A204.1 (cell line): ENCODE results near the gene SLC9A2.

Source experiments
- FAIRE-seq: peaks from 2 replicates; lab custom pipeline; 2012; peaks lifted over from hg19 to GRCh38; lab: Jason Lieb, UNC

Gene SLC9A2

DNA sequence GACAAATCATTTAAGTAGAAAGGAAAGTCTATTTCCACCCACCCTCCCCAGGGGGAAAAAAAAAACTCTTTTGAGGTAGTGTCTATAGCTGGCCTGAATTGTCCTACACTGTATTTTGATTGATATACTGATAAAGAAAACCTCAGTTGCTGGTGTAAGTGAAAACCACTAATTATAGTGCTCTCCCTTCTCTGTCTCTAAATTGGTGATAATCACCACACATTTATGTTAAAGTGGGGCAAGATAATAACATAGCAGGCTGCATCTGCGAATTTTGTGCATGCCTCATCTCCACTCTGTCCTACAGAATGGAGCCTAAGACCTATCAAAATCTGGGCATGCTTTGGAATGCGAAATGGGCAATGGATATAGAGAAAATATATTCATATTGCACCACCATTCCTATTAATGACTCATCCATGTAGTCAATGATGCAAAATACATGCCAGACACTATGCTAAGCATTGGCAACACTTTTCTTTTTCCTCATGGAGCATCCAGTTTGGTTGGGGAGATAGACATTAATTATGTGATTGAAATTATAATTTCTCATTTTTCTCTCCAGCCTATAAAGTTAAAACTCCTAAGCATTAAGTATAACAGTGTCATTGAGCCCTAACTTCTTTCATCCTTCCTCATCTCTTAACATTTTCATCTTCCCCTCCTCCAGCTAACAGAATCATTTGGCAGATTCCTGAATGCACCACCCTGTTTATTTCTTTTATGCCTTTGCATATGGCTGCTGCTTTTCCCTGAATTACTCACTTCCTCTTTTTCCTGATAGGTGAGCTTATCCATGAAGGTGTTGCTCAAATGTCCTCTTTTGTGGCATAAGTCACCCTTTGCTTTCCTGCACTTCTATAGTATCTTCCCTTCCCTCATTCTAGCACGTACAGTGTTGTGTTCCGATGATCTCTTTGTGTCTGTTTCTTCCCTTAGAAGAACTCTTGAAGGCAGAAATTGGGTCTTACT is 58.2 kb downstream of the SLC9A2 start:
- FAIRE-seq = no peak

DNA sequence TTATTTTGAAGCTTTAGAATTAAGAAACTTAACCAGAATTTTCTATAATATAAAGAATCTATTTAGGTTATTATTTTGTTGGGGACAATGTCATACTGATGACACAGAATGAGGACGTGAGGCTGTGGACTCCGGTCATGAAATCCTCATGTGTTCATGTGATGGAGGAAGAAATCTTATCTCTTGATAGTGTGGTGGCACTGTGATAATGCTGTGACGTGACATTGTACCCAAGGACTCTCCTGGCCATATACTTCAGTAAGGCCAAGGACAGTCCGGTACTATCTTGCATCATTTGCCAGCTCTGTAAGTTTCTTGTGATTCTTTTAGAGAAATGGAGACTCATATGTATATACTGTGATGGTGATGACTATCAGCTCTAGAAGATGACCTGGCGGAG is 59.1 kb downstream of the SLC9A2 start:
- FAIRE-seq = no peak

DNA sequence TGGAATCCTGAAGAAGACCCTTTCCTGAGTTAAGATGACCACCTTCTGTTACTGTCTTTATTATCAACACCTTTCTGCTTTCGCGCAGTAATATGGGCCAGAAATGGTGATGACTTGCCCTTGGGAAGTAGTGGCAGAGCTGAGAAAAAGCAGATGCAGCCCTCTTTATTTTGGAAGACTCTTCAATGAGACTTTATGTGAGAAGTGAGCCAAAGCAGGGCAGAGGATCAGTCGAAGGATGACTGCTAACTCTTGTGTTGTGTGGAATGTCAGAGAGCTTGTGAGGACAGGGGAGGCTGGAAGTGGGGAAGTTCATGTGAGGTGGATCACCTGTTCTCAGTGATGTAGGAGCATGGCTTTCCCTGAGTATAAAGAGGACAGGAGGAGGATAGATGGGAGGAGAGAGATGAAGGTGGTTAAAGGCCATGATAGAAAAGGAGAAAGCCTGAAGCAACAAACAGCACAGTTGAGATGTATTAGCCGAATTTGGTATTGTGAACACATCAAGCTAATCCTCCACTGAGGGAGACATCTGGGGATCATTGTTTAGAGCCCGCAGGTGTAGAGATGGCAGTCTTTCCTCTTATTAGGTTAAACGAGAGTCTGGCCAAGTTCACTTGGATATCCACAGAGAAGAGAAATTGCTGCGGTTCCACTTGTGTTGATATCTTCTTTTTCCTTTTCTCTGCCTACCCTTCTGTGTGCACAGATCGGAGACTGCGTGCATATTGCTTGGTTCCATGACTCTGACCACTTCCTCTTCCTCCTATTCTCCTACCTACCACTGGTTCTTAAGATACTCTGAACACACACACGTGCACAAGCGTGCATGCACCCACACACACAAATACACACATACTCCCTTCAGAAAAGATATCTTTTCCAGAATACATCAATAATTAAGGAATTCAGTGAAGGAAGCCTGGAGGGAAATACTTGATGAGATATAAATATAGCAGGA is 67.4 kb downstream of the SLC9A2 start:
- no peak for FAIRE-seq

DNA sequence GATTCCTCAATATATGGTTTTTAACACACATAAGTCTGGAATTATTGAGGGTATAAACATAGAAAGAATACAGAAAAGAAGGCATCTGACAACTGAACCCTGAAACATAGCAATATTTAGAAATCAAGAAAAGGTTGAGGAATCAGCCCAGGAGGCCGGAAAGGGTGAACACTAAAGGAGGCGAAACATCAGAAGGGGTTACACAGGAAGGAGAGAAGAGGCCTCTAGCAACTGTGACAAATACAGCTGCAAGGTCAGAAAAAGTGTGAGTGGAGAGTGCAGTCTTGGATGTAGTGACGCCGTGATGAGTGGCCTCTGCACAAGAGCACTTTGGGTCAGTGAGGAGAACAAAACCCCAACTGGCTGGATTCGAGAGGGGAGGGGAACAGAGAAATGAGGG is 70.7 kb downstream of the SLC9A2 start:
- no peak for FAIRE-seq

DNA sequence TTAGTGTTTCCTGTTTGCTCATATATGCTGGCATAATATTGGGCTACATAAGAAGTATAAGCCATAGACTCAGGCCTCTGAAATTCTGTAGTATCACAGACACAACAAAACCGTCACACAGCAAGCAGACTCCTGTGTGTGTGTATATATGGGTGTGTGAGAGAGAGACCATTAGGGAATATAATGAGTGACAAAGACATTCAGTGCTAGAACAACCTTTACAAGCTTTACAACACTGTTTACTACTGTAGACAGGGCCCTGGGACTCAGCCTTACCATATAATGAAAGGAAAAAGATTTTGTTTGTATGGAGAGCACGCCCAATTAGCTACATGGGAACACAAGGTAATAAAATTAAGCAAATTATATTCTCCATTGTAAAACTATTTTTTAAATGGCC is 77.1 kb downstream of the SLC9A2 start:
- no peak for FAIRE-seq

DNA sequence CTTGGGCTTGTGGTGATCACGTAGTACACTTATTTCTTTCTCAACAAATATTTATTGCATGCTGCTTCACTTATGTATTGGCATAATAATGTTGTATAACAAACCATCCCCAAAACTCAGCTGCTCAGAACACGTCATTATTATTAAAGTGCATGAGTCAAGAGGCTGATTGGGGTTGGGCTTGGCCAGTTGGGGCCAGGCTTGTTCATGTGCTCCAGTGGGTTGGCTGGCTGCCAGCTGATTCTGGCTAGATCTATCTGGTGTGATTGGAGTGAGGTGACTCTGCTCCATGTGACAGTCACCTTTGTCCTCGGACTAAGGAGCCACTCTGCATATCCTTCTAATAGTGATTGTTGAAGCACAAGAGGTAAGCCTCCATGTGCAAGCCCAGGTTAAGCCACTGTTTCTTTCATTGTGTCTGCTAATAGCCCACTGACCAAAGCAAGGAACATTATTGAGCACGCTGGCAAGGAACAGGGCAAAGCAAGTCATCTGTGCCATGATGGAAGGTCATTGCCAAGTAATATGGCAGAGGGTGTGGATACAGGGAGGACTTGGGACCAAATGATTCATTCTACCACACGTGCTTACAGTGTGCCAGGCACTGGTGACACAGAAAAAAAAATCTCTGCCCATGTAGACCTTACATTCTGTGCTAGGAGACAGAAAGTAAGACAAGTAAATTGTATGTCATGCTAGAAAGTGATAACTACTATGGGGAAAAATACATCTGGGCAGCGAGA is 79.2 kb downstream of the SLC9A2 start:
- no peak for FAIRE-seq

DNA sequence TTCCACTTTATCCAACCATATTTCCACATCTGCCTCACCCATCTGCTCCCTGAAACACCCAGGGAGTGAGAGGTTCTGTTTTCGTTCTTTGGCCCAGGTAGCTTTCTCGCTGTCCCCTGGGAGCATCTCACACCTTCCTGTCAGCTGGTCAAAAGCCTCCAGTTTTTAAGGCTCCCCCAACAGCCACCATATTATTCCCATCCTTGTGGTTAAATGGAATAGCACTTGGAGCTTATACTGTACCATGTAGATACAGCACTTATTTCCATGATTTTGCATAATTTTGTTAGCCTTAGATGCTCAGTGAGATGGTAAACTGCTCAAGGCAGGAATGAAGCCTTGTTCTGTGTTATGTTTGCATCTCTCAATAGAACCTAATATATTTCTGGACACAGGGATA is 84.0 kb downstream of the SLC9A2 start:
- FAIRE-seq = no peak

DNA sequence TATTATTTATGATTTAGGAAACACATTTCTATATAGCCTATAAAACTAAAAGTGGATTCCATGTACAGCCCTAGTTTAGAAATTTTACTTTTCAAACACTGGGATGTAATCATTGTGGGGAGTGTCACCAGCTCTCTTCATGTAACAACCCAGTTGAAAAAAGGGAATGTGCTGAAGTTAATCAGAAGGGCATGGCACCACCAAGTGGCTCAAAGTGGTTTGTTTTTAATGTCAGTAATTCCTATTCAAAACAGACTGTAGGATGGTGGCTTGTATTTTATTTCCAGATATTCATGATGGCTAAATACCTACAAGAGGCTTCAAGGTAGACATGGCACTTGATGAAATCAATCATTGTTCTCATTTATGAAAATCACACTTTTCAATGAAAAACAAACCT is 84.4 kb downstream of the SLC9A2 start:
- FAIRE-seq = no peak

DNA sequence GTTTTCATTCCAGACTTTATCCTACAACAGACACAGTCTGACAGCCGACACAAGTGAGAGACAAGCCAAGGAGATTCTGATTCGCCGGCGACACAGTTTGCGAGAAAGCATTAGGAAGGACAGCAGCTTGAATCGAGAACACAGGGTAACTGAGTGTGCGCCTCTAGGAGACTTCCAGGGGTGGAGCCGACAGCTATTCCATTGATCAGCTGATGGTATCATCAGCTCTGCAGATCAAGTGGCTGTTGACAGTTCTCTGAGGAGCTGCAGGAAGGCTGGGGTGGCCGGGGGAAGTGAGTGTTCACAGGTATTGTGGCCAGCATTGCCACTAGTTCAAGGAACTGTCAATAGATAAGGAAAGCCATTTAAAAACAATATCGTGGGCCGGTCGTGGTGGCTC is 85.2 kb downstream of the SLC9A2 start:
- FAIRE-seq = no peak

DNA sequence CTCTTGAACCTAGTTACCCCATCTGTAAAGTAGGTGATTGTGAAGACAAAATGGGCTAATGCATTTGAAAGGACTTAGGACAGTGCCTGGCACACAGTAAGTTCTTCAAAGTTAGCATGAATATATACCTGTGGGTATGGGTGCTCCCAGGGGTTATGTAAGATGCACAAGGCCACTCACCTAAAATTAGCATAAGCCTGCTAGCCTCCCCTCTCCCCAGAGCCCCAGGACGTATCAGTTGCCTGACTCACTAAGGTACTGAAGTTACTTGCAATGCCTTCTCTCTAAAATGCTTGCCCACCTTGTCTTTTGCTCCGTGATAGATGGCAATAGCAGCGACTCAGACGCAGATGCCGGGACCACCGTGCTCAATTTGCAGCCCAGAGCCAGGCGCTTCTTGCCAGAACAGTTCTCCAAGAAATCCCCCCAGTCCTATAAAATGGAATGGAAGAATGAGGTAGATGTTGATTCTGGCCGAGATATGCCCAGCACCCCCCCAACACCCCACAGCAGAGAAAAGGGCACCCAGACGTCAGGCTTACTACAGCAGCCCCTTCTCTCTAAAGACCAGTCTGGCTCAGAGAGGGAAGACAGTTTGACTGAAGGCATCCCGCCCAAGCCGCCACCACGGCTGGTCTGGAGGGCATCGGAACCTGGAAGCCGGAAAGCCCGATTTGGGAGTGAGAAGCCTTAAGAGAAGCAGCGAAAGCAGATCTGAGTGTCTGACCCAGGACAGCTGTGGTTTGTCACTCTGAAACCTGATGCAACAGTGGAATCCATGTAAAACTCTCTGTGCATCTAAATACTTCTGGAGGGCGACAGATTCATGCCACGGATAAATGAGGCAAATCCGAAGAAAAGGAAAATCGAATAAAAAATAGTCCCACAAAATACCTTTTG is 88.7 kb downstream of the SLC9A2 start:
- no peak for FAIRE-seq

DNA sequence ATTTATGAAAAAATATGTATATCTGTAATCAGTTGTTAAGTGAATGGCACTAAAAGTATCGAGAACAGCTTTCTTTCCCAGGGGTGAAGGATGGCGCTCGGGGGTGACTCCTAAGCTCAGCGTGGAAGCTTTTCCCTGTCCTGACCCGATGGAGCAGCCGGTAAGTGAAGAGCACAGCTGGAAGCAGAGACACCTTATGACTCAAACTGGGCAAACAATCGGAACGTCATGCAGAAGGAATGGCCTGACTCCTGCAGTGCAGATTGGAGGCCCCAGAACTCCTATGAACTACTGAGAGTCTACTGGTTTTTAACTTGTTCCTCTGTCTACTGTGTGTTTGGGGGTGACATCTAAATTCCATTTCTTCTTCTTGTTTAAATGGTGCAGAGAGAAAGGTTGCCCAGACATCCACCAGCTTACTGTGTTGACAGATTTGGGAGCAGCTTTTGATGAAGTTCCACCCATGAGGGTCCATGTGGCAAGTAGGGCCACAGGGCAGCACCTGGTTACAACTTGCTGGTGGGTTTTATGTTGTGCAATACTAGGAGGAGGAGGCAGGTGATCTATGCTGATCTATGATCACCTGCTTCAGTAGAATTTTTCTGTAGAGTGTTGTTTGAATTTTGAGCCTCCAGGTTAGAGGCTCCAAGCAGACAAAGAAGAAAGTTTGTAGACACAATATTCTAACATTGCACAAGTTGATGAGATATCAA is 89.7 kb downstream of the SLC9A2 start:
- no peak for FAIRE-seq

DNA sequence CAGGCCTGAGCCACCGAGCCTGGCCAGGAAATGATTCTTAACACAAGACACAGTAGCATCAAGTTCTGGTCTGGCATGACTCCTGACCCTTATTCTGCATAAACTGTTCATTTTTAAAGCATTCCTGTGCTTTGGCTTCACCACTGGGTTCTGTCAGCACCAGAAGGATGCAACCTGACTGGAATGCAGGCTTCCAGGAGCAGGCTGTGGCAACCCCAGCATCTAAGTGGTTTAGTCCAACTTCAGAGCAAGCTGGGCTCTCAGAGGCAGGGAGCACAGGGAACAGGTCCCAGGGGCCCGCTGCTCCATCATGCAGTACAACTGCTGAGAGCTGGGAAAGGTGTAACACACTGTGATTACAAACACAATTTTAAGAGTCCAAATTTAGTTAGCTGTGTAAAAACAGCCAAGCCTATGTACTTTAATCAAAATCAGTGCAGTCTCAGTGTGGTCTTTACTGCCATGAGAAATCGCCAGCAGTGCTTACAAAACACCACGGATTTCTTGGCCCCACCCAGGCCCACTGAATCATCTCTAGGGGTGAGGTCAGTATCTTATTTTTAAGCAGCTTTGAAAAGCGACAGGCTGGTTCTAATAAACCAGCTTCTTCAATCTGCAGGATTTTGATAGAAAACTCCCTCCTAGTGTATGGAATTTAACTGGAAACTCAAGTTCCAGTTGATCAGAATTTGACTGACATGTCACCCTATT is 98.1 kb downstream of the SLC9A2 start:
- FAIRE-seq = no peak

DNA sequence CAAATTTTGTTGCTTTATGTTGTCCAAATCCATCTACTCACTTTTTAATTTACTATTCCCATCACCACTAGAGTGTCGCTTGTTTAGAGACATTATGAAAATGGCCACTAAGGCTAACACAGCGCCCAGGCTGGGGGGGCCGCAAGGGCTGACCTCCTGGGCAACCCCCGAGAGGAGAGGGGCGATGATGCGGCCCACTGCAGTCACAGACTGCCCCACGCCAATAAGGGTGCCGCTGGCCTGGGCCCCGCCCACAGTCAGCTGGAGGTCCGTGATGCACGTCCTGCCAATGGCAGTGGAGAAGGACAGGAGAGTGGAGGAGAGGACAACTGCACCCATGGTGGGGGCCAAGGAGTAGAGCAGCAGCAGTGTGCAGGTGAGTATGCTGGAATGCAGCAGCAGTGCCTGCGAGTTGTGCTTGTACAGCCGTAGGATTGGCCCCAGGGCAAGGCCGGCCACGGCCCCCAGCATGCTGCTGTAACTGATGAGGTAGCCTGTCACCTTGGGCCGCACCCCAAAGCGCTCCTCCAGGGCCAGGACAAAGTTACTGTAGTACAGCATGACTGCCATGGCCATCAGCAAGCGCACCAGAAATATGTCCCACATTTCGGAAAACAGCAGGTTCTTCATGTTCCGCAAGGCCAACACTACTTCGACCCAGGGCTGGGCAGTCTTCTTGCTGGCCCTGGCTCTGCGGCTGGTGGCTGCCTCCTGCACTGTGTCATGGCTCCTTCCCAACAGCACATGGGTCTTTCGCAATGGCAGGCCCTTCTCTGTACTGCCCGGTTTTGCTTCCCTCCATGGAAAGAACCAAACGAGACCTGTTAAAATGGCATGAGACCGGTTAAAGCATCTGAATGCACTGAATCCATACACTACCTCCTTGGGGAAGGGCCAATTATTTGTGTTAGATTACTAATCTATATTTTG is 99.3 kb downstream of the SLC9A2 start:
- no peak for FAIRE-seq

DNA sequence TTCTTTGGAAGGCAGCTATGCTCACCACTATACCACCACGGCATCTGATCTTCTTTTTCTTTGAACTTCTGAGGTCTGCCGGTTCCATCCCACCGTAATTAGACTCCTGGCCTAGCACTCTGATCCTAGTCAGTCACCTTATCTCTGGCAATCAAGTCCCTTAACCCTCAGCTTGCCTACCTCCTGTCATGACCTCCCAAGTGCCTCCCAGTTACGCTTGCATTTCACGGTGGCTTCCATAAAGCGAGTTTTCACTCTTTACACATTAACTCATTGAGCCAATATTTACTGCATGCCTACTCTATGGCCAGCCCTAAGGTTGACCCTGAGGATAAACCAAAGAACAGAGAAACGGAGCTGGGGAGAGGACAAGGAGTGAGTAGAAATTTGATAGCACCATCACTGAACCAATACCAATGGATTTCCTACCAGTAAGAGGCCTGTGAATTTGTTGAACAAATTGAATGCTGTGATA is 104.7 kb downstream of the SLC9A2 start:
- no peak for FAIRE-seq

DNA sequence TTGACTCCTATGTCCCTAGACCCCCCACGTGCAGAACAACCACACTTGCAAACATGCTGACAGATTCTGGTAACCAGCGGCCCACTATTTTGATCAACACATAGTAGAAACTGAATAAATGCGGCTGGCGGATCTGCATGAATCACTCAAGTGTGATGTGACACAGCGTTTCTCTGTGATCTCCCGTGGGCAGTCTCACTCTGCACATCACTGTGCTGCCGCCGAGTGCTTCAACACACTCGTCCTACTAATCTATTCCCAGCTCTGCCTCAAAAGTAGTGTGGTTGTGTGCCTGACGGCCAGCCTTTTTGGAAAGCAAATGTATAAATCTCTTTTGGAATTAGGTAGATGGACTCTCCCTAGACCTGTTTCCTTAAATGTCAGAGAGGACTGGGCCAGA is 105.2 kb downstream of the SLC9A2 start:
- no peak for FAIRE-seq

DNA sequence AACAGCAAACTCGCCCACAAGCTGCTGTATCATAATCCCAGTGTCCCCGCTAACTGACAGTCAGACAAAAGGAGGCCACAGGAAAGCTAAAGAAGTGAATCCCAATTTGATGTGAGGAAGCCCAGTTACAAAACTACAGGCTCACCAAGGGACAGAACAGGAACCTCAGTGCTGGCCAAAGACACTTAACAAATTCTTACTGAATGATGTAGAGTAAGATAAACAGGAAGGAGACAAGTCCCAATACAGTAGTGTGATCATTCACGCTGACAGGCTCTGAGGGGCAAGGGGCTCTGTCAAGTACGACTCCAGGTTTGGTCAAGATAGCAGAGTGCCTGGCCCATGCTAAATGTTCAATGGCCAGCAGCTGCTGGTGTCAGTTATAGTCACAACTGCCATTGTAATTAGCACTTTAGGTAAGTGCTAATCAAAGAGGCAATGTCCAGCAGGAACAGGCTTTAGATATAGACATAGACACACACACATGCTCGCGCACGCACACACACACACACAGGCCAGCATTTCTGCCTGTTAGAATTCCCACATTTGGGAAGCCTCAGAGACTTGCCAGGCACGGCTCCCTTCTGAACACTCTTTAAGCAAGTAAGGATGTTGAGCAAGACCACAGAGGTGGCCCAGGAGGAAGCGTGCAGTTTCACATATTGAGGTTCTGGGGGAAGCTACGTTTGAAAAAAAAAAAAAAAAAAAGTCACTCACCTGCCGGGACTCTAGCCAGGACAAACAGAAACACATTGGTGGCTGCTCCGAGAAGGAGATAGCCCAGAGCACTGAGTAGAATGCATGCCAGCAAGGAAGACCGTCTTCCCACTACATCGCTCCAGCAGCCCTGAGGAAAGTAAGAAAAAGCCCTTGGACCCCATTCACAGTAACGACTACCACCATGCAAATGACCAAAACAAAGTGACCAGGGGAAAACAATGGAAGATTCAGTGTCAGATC is 107.1 kb downstream of the SLC9A2 start:
- no peak for FAIRE-seq

DNA sequence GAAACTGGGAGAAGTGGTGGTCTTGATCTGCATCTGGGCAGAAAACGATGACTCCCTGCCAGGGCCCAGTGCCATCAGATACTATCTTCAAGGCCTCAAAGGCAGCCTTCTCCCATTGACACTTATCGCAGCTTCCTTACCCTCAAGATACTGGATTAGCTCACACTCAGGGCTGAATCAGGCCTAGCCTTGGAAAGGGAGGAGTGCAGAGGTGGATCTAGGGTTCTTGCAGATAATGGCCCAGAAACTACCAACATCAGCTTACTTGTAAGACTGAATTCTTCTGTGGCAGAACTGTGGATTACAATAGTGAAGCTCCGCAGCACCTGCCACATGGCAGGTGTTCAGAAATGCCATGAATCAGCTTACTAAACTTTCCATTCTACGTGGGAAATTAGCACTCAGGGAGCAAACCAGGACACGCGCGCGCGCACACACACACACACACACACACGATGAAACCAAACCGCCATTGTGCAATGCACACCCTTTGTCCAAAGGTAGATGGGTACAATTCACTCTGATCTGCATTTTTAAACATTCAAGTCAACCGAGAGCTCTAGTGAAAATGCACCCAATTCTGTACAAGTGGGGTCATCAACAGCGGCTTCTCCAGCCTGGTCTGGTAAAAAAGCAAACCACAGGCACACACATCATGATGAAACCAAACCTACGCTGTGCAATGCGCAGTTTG is 116.2 kb downstream of the SLC9A2 start:
- no peak for FAIRE-seq
